BE2C (cell line): Measurements from ENCODE around the gene STEAP1B.
"Not testable (repeated sequence)": the region's sequence is repeated elsewhere in the genome, so short reads cannot be mapped to it uniquely, and the experiment has no call there.

Experiments
- DNase-seq: peaks from one replicate; pipeline ENCODE4 v3.0.0-alpha.2; 2020
- H3K27me3 ChIP-seq: fragments of 250-450 bp; sonication (Bioruptor Pico); 2 replicates; pipeline ENCODE4 v1.5.1; 2020; ENCODE audit warnings: mild to moderate bottlenecking
- H3K36me3 ChIP-seq: fragments of 250-450 bp; sonication (Bioruptor Pico); 2 replicates; pipeline ENCODE4 v1.5.1; 2020; ENCODE audit warnings: mild to moderate bottlenecking
- H3K4me1 ChIP-seq: fragments of 250-450 bp; sonication (Bioruptor Pico); 2 replicates; pipeline ENCODE4 v1.5.1; 2020
- H3K4me3 ChIP-seq: 2 replicates; pipeline ENCODE4 v1.5.1; 2011; ENCODE audit warnings: low read depth, low read length
- H3K9me3 ChIP-seq: fragments of 250-450 bp; sonication (Bioruptor Pico); 2 replicates; pipeline ENCODE4 v1.5.1; 2020
- CTCF ChIP-seq: IDR thresholded peaks from 2 replicates; pipeline ENCODE4 v1.5.1; 2012; ENCODE audit warnings: mild to moderate bottlenecking, low read depth, low read length

STEAP1B gene

GRCh38 chr7:22543169-22543568 lies 43.2 kb upstream of the STEAP1B start:
- Histone ChIP-seq H3K36me3 (no peaks in the 10 kb centered on the region), H3K4me1 (no peaks in the 10 kb centered on the region), H3K27me3 (peaks cover 65% of the 10 kb centered on the region), H3K4me3 (no peak overlapping the region), H3K9me3 (no peaks in the 10 kb centered on the region)
- no peak for TF ChIP-seq CTCF
- DNase-seq = no peak

GRCh38 chr7:22542669-22543068 lies 42.7 kb upstream of the STEAP1B start:
- TF ChIP-seq CTCF = no peak
- H3K9me3 ChIP-seq = no peaks in the 10 kb centered on the region
- no peak for DNase-seq
- H3K4me1 ChIP-seq = no peaks in the 10 kb centered on the region
- H3K4me3 ChIP-seq = no peak overlapping the region
- peaks cover 60% of the 10 kb centered on the region for H3K27me3 ChIP-seq
- H3K36me3 ChIP-seq = no peaks in the 10 kb centered on the region

GRCh38 chr7:22542254-22542653 lies 42.3 kb upstream of the STEAP1B start:
- H3K4me3 ChIP-seq = no peak overlapping the region
- H3K27me3 ChIP-seq = peaks cover 56% of the 10 kb centered on the region
- H3K36me3 ChIP-seq = no peaks in the 10 kb centered on the region
- TF ChIP-seq CTCF = no peak
- H3K4me1 ChIP-seq = no peaks in the 10 kb centered on the region
- no peak for DNase-seq
- H3K9me3 ChIP-seq = no peaks in the 10 kb centered on the region

- TF ChIP-seq CTCF = no peak
- Histone ChIP-seq H3K4me1 (no peaks in the 10 kb centered on the region), H3K4me3 (no peak overlapping the region), H3K27me3 (peaks cover 52% of the 10 kb centered on the region), H3K36me3 (no peaks in the 10 kb centered on the region), H3K9me3 (no peaks in the 10 kb centered on the region)
- DNase-seq = no peak
Observed at GRCh38 chr7:22541789-22542188, 41.8 kb upstream of the STEAP1B start.

- H3K36me3 ChIP-seq, DNase-seq, H3K4me1 ChIP-seq, H3K4me3 ChIP-seq, H3K27me3 ChIP-seq, H3K9me3 ChIP-seq: not testable (repeated sequence)
Observed at GRCh38 chr7:22528537-22528936, 28.5 kb upstream of the STEAP1B start.

GRCh38 chr7:22524353-22524947 lies 24.5 kb upstream of the STEAP1B start:
- not testable (repeated sequence) for H3K27me3 ChIP-seq, H3K9me3 ChIP-seq, H3K4me3 ChIP-seq, H3K4me1 ChIP-seq, H3K36me3 ChIP-seq, DNase-seq

GRCh38 chr7:22523478-22524352 lies 23.7 kb upstream of the STEAP1B start:
- H3K27me3 ChIP-seq, H3K9me3 ChIP-seq, H3K4me1 ChIP-seq, H3K4me3 ChIP-seq, H3K36me3 ChIP-seq: not testable (repeated sequence)
- DNase-seq = peak; percentile 22
- peak; percentile 31 for TF ChIP-seq CTCF

- H3K36me3 ChIP-seq, H3K9me3 ChIP-seq, H3K27me3 ChIP-seq, H3K4me3 ChIP-seq, H3K4me1 ChIP-seq, DNase-seq: not testable (repeated sequence)
Observed at GRCh38 chr7:22519560-22519959, 19.6 kb upstream of the STEAP1B start.

- not testable (repeated sequence) for H3K36me3 ChIP-seq
Observed at GRCh38 chr7:22516950-22517349, 17.0 kb upstream of the STEAP1B start.

GRCh38 chr7:22514963-22515362 lies 15.0 kb upstream of the STEAP1B start:
- H3K36me3 ChIP-seq, DNase-seq, H3K27me3 ChIP-seq, H3K9me3 ChIP-seq, H3K4me3 ChIP-seq, H3K4me1 ChIP-seq: not testable (repeated sequence)

More at GRCh38 chr7:22516950-22517349, 17.0 kb upstream of the STEAP1B start:
- H3K4me3 ChIP-seq, H3K4me1 ChIP-seq, DNase-seq, H3K9me3 ChIP-seq, H3K27me3 ChIP-seq: not testable (repeated sequence)
